ENCODE results near the gene WDR41.

GRCh38 chr5:77499441-77499840 is 7.3 kb upstream of the WDR41 start:
- TF ChIP-seq POLR2AphosphoS5 (IDR thresholded peaks at IDR 0.05; ENCODE audit: low read depth, low read length) (no peak), SIN3A (IDR thresholded peaks at IDR 0.05; ENCODE audit: borderline replicate concordance, insufficient read depth, low read depth, low read length) (no peak), CTCF (IDR thresholded peaks at IDR 0.05) (no peak), REST (IDR thresholded peaks at IDR 0.05; ENCODE audit: insufficient read depth in 1 of 2, low read depth in 2 of 2, low read length in 1 of 2) (no peak), TCF7L2 (IDR thresholded peaks at IDR 0.05; ENCODE audit: low read depth, low read length) (no peak)
